Measurements from ENCODE around the gene RHCE.
"Not testable (repeated sequence)": the region's sequence is repeated elsewhere in the genome, so short reads cannot be mapped to it uniquely, and the experiment has no call there.

GRCh38 chr1:25383875-25384274 lies 36.8 kb downstream of the RHCE start:
- TF ChIP-seq ZBTB6 (tag by site-specific recombination; IDR thresholded peaks at IDR 0.05); ZNF768 (tag by site-specific recombination; IDR thresholded peaks at IDR 0.05); ZNF311 (tag by site-specific recombination; IDR thresholded peaks at IDR 0.05; ENCODE audit: borderline replicate concordance): not testable (repeated sequence)

Data from HEK293 (cell line).